Spleen (tissue), 3 donors: ENCODE results near the gene VPS29.

ENCODE experiments used
- POLR2A ChIP-seq, 3 donors: fragments of 450-650 bp; IDR thresholded peaks; one replicate each; pipeline ENCODE4 v1.5.1; 2017; ENCODE audit warnings: antibody characterized with exemption in 3 of 3, mild to moderate bottlenecking in 1 of 3
- POLR2AphosphoS5 ChIP-seq, 3 donors: sonication (generic); formaldehyde crosslinking; IDR thresholded peaks; one replicate each; pipeline ENCODE4 v1.5.1; 2017; ENCODE audit warnings: antibody characterized with exemption in 3 of 3

- TF ChIP-seq POLR2A (IDR thresholded peaks at IDR 0.05) (no peak), POLR2AphosphoS5 (IDR thresholded peaks at IDR 0.05) (no peak)
These were observed 43.2 kb downstream of the VPS29 start for GRCh38 chr12:110458756-110459155.
